Measurements from ENCODE around the gene MED27. TPM values are rescaled to one million over a fixed set of nuclear protein-coding genes. Genes with fewer than 3 reads are reported as not detected.

The MED27 gene
- total RNA-seq, 1 donor from 2014 or later = 15.7 TPM

- DNase-seq = no peak
- peaks cover 15% of the 10 kb centered on the region for H3K4me1 ChIP-seq
- no peaks in the 10 kb centered on the region for H3K36me3 ChIP-seq
- TF ChIP-seq CTCF (IDR thresholded peaks at IDR 0.05) = no peak
- no peak overlapping the region for H3K27ac ChIP-seq
- H3K4me3 ChIP-seq = no peak overlapping the region
- no peak for ATAC-seq
- no peaks in the 10 kb centered on the region for H3K27me3 ChIP-seq (ENCODE audit: low read depth)
- H3K9me3 ChIP-seq = no peaks in the 10 kb centered on the region
- intact Hi-C loops (cut with DNase I) = no loop called here
Measured at GRCh38 chr9:132023419-132024180, 56.1 kb downstream of the MED27 start.

GRCh38 chr9:132020820-132021510 lies 58.7 kb downstream of the MED27 start:
- H3K27me3 ChIP-seq (ENCODE audit: low read depth) = no peaks in the 10 kb centered on the region
- ATAC-seq = no peak
- H3K4me1 ChIP-seq = no peaks in the 10 kb centered on the region
- H3K36me3 ChIP-seq = no peaks in the 10 kb centered on the region
- H3K4me3 ChIP-seq = no peak overlapping the region
- TF ChIP-seq CTCF (IDR thresholded peaks at IDR 0.05) = no peak
- DNase-seq = no peak
- H3K27ac ChIP-seq = no peak overlapping the region
- no peaks in the 10 kb centered on the region for H3K9me3 ChIP-seq
- intact Hi-C loops (cut with DNase I) = no loop called here

GRCh38 chr9:132020272-132020671 lies 59.4 kb downstream of the MED27 start:
- Histone ChIP-seq H3K27ac (no peak overlapping the region), H3K36me3 (no peaks in the 10 kb centered on the region), H3K4me1 (no peaks in the 10 kb centered on the region), H3K9me3 (no peaks in the 10 kb centered on the region), H3K27me3 (ENCODE audit: low read depth) (no peaks in the 10 kb centered on the region), H3K4me3 (no peak overlapping the region)
- DNase-seq (no peak), ATAC-seq (no peak)
- TF ChIP-seq CTCF (IDR thresholded peaks at IDR 0.05) = no peak
- intact Hi-C loops (cut with DNase I) = no loop called here

GRCh38 chr9:132019702-132020101 lies 60.0 kb downstream of the MED27 start:
- no peaks in the 10 kb centered on the region for H3K36me3 ChIP-seq
- ATAC-seq (no peak), DNase-seq (no peak)
- H3K27ac ChIP-seq = no peak overlapping the region
- H3K4me1 ChIP-seq = no peaks in the 10 kb centered on the region
- H3K9me3 ChIP-seq = no peaks in the 10 kb centered on the region
- no peak for TF ChIP-seq CTCF (IDR thresholded peaks at IDR 0.05)
- intact Hi-C loops (cut with DNase I) = no loop called here
- no peaks in the 10 kb centered on the region for H3K27me3 ChIP-seq (ENCODE audit: low read depth)
- H3K4me3 ChIP-seq = no peak overlapping the region

- ATAC-seq (no peak), DNase-seq (no peak)
- intact Hi-C loops (cut with DNase I) = no loop called here
Measured at GRCh38 chr9:132018957-132019405, 60.7 kb downstream of the MED27 start.

More at GRCh38 chr9:132018957-132019405, 60.7 kb downstream of the MED27 start:
- Histone ChIP-seq H3K36me3 (no peaks in the 10 kb centered on the region), H3K4me3 (no peak overlapping the region), H3K27ac (no peak overlapping the region), H3K9me3 (no peaks in the 10 kb centered on the region), H3K4me1 (no peaks in the 10 kb centered on the region), H3K27me3 (ENCODE audit: low read depth) (no peaks in the 10 kb centered on the region)
- TF ChIP-seq CTCF (IDR thresholded peaks at IDR 0.05) = no peak
